ENCODE results near the gene PRDX2. TPM values are rescaled to one million over a fixed set of nuclear protein-coding genes. Genes with fewer than 3 reads are reported as not detected.
A peak's percentile ranks its signal among the peaks of the same experiment; 100 is the strongest.

The PRDX2 gene
- total and polyA plus RNA-seq, 10 of the 15 experiments (the other 5 are each of a cell fraction or from before 2014, with no cell fraction given): 93.0 to 812 (median 344) TPM

GRCh38 chr19:12847159-12848139 lies 45.8 kb upstream of the PRDX2 start:
- no peak overlapping the region for H3K4me3 ChIP-seq
- 18% methylated on average over 60 of the region's 69 CpGs for WGBS (ENCODE audit: insufficient coverage, insufficient replicate concordance, low lambda C conversion rate, missing lambda C conversion rate)
- peak; percentile 100 for ATAC-seq
- POLR2A ChIA-PET: interaction anchor here (0.5 to 1.1 kb wide), 3 partner anchors 23 to 80 kb away, joined by 3 to 7 read pairs (median 6); no protein-coding TSS in a partner anchor
- peak overlapping the region; percentile 71 for H3K4me2 ChIP-seq (ENCODE audit: control insufficient read depth, insufficient read depth)
- SMC1A ChIA-PET (ENCODE audit: uncharacterized antibody, unreplicated experiment): interaction anchor here (0.6 to 2.4 kb wide), 17 partner anchors 17 to 185 kb away, joined by 3 to 17 read pairs (median 3); partner anchors contain the start of genes JUNB, RNASEH2A and THSD8
- H3K9ac ChIP-seq (ENCODE audit: control insufficient read depth, insufficient read depth, low read length): no peak overlapping the region
- no peak overlapping the region for H3K27ac ChIP-seq (ENCODE audit: control insufficient read depth, insufficient read depth)
- RAD21 ChIA-PET (ENCODE audit: unreplicated experiment): interaction anchor here (0.7 to 2.5 kb wide), 14 partner anchors 13 to 90 kb away, joined by 3 to 76 read pairs (median 4); partner anchors contain the start of genes GCDH and RNASEH2A
- no peaks in the 10 kb centered on the region; a peak in 1 of 4 replicates for H3K27me3 ChIP-seq (replicated peaks in 1 of 2; ENCODE audit: control insufficient read depth in 2 of 2, insufficient read depth in 2 of 2, low read length in 1 of 2)
- H3K4me1 ChIP-seq (ENCODE audit: control insufficient read depth, insufficient read depth, low read length): no peaks in the 10 kb centered on the region; the same call in 1 of the 2 replicates
- DNase-seq (ENCODE audit: low read depth, low spot score): no peak
- no peaks in the 10 kb centered on the region for H3K9me3 ChIP-seq (replicated peaks; ENCODE audit: control insufficient read depth, insufficient read depth, low read length)
- no peaks in the 10 kb centered on the region for H3K79me2 ChIP-seq (ENCODE audit: control insufficient read depth, insufficient read depth, low read length)
- CTCF ChIA-PET: interaction anchor here (0.6 to 10.1 kb wide), 48 partner anchors 9 to 440 kb away, joined by 3 to 235 read pairs (median 4); partner anchors contain the start of genes CALR, DNASE2, FBXW9 and HOOK2
- FAIRE-seq: no peak
- no peaks in the 10 kb centered on the region for H4K20me1 ChIP-seq (ENCODE audit: control insufficient read depth, insufficient read depth)
- intact Hi-C loops (cut with micrococcal nuclease; ENCODE audit: unreplicated experiment): loop anchor here (1.0 kb wide), 2 partner anchors 81 to 87 kb away; no protein-coding TSS in a partner anchor
- peak overlapping the region; percentile 79 for H2AFZ ChIP-seq (ENCODE audit: control insufficient read depth, low read depth, low read length)
- H3K36me3 ChIP-seq (ENCODE audit: control insufficient read depth in 2 of 2, insufficient read depth in 2 of 2, low read length in 1 of 2): no peaks in the 10 kb centered on the region
- in situ Hi-C loops (cut with MboI): loop anchor here (5.0 kb wide), 1 partner anchor 80 kb away; no protein-coding TSS in a partner anchor
- BruUV-seq (replicated peaks): no TSS peak
- TF ChIP-seq KAT2A (conservative IDR thresholded peaks at IDR 0.05; ENCODE audit: control insufficient read depth, low read depth, low read length) (no peak), E2F4 (IDR thresholded peaks at IDR 0.05; ENCODE audit: low read depth, low read length) (no peak), SKIL (IDR thresholded peaks at IDR 0.05; ENCODE audit: low read depth, poor library complexity, severe bottlenecking) (no peak), SUZ12 (IDR thresholded peaks at IDR 0.05; ENCODE audit: unreplicated experiment) (no peak), WRNIP1 (IDR thresholded peaks at IDR 0.05; ENCODE audit: borderline replicate concordance, low read depth, low read length) (no peak), USF2 (IDR thresholded peaks at IDR 0.05; ENCODE audit: borderline replicate concordance, low read depth, low read length) (peak; percentile 4), MXI1 (IDR thresholded peaks at IDR 0.05; ENCODE audit: low read depth, low read length) (peak; percentile 32; the same call in 1 of the 2 replicates), REST (IDR thresholded peaks at IDR 0.05; ENCODE audit: low read depth, low read length) (0 out of 2 replicates have a peak, but pooled peaks have one; percentile 26), IRF5 (IDR thresholded peaks at IDR 0.05; ENCODE audit: borderline replicate concordance) (no peak), BACH1 (IDR thresholded peaks at IDR 0.05; ENCODE audit: borderline replicate concordance) (peak; percentile 54)

Measured in GM12878 (cell line).